Measurements from ENCODE around the gene SKP2.

The SKP2 gene

GRCh38 chr5:36202521-36202961 is 50.6 kb downstream of the SKP2 start:
- no peak for DNase-seq

DNA sequence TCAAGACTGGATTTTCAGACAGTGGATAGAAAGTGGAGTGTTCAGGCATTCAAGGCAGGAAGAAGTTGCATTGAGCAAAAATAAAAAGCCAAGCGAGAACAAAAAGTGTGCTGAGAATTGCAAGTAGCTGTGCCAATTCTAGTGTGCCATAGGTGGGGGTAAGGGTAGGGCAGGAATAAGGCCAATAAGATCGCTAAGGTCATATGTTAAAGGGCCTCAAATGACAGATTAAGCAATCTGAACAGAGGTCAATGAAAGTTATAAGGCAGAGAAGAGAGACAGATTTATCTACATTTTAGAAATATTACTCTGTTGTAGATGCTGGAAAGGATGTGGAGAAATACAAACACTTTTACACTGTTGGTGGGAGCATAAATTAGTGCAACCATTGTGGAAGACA is 53.4 kb downstream of the SKP2 start:
- DNase-seq, result no peak

- no peak for DNase-seq
Observed at GRCh38 chr5:36206913-36207312, 55.0 kb downstream of the SKP2 start.

DNA sequence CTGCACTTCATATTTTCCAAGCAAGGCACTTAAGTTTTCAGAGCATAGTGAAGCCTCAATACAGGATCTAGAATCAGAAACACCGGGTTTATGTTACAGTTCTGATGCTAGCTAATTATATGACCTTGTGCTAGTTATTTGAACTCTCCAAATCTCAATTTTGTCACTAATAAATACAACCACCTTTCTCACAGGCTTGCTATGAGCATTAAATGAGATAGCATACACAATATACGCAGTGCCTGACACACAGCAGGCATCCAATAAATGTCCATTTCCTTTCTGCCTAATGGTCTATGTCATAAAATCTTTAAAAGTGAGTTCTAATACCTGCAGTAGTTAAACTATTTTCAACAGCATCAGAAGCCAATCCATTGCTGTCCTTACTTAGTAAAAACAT is 56.9 kb downstream of the SKP2 start:
- DNase-seq, result no peak

DNA sequence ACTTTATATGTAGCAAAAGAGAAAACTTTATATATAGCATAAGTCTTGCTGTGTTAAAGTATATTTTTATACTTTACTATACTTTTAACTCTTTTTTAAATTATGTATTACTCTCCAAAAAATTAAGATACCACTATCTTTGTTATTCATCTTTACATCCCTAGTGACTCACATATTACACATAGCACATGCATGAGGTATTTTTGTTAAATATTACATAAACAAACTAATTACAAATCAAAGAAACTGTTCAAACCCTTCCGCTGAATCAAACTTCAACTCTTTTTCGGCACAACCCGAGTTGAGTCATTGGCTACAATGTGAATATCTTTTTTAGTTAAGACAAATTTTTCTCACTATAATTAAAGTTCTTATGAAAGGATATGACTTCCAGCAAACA is 57.8 kb downstream of the SKP2 start:
- DNase-seq, result no peak

DNA sequence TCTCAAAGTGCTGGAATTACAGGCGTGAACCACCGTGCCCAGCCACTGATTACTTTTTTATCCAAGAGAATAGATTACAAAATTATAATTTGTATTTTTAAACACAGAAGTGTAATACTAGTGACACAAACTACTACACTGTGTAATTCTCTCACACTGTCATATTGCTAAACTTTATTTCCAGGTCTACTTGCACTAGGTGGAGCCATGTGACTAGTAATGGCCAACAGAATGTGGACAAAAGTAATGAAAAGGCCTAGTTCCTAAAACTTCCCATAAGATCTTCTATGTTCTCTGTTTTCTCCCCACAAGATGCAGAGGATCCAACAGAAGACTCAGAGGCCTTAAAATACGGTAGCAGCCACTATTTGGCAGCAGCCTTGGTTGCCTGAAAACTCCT is 62.5 kb downstream of the SKP2 start:
- no peak for DNase-seq

GRCh38 chr5:36215910-36216309 is 64.0 kb downstream of the SKP2 start:
- no peak for DNase-seq

- DNase-seq, result no peak
Observed at GRCh38 chr5:36217567-36217966, 65.7 kb downstream of the SKP2 start.

GRCh38 chr5:36217988-36218387 is 66.1 kb downstream of the SKP2 start:
- DNase-seq, result no peak

GRCh38 chr5:36222620-36223019 is 70.7 kb downstream of the SKP2 start:
- DNase-seq, result no peak

GRCh38 chr5:36227046-36227445 is 75.1 kb downstream of the SKP2 start:
- no peak for DNase-seq

DNA sequence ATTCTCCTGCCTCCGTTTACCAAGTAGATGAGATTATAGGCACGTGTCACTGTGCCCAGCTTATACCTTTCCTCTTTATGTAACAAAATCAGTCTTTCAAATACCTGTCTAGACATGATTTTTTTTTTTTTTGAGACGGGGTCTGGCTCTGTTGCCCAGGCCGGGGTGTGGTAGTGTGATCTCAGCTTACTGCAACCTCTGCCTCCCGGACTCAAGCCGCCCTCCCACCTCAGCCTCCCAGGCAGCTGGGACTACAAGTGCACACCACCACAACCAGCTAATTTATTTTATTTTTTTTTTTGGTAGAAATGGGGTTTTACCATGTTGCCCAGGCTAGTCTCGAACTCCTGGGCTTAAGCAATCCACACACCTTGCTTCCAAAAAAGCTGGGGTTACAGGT is 76.6 kb downstream of the SKP2 start:
- no peak for DNase-seq

GRCh38 chr5:36230151-36230790 is 78.4 kb downstream of the SKP2 start:
- no peak for DNase-seq

GRCh38 chr5:36232533-36232932 is 80.6 kb downstream of the SKP2 start:
- no peak for DNase-seq
